ENCODE measurements around the gene TMEM187. TPM values are rescaled to one million over a fixed set of nuclear protein-coding genes. Genes with fewer than 3 reads are reported as not detected.
A peak's percentile ranks its signal among the peaks of the same experiment; 100 is the strongest.

TMEM187 gene
- polyA plus RNA-seq (2012; ENCODE audit: insufficient read length, low read depth), result 8.0 TPM

GRCh38 chrX:153972368-153973126 lies at the start of gene TMEM187:
TMEM187 (plus strand) TSS chrX:153972754; CDS start chrX:153982063, 9,309 bp downstream.
- TF ChIP-seq REST (IDR thresholded peaks at IDR 0.05; ENCODE audit: insufficient read depth in 1 of 2, low read depth in 2 of 2, low read length in 2 of 2) (no peak; a peak in 1 of 4 replicates), TAF1 (IDR thresholded peaks at IDR 0.05; ENCODE audit: borderline replicate concordance, insufficient read depth, low read length) (no peak), FOXP2 (optimal IDR thresholded peaks at IDR 0.05; ENCODE audit: borderline replicate concordance, extremely low read depth, extremely low read length, insufficient read depth) (no peak), POLR2AphosphoS5 (IDR thresholded peaks at IDR 0.05; ENCODE audit: low read depth, low read length) (peak; percentile 56; the same call in 1 of the 2 replicates), SIN3A (IDR thresholded peaks at IDR 0.05; ENCODE audit: borderline replicate concordance, insufficient read depth, low read length) (no peak)

- TF ChIP-seq FOXP2 (optimal IDR thresholded peaks at IDR 0.05; ENCODE audit: borderline replicate concordance, extremely low read depth, extremely low read length, insufficient read depth) (no peak), TAF1 (IDR thresholded peaks at IDR 0.05; ENCODE audit: borderline replicate concordance, insufficient read depth, low read length) (no peak), SIN3A (IDR thresholded peaks at IDR 0.05; ENCODE audit: borderline replicate concordance, insufficient read depth, low read length) (no peak), REST (IDR thresholded peaks at IDR 0.05; ENCODE audit: insufficient read depth in 1 of 2, low read depth in 2 of 2, low read length in 2 of 2) (no peak)
Measured at GRCh38 chrX:153922932-153923857, 49.4 kb upstream of the TMEM187 start.

- TF ChIP-seq POLR2AphosphoS5 (IDR thresholded peaks at IDR 0.05; ENCODE audit: low read depth, low read length), result no peak
Measured at GRCh38 chrX:153924149-153924861, 48.2 kb upstream of the TMEM187 start.

GRCh38 chrX:153925387-153925738 lies 47.2 kb upstream of the TMEM187 start:
- no peak for TF ChIP-seq FOXP2 (optimal IDR thresholded peaks at IDR 0.05; ENCODE audit: borderline replicate concordance, extremely low read depth, extremely low read length, insufficient read depth)
- no peak for TF ChIP-seq REST (IDR thresholded peaks at IDR 0.05; ENCODE audit: insufficient read depth in 1 of 2, low read depth in 2 of 2, low read length in 2 of 2)
- no peak for TF ChIP-seq TAF1 (IDR thresholded peaks at IDR 0.05; ENCODE audit: borderline replicate concordance, insufficient read depth, low read length)
- no peak for TF ChIP-seq SIN3A (IDR thresholded peaks at IDR 0.05; ENCODE audit: borderline replicate concordance, insufficient read depth, low read length)
- TF ChIP-seq POLR2AphosphoS5 (IDR thresholded peaks at IDR 0.05; ENCODE audit: low read depth, low read length), result no peak

Data from PFSK-1 (cell line).